ENCODE data around the gene POLR2E.

The POLR2E gene

GRCh38 chr19:1064661-1065605, 30.2 kb downstream of the POLR2E start:
- DNase-seq (ENCODE audit: low spot score), result peak; percentile 75

- no peak for DNase-seq (ENCODE audit: low spot score)
These were observed 31.1 kb downstream of the POLR2E start for GRCh38 chr19:1063909-1064660.

GRCh38 chr19:1063030-1063908, 31.9 kb downstream of the POLR2E start:
- no peak for DNase-seq (ENCODE audit: low spot score)

- DNase-seq (ENCODE audit: low spot score), result no peak
These were observed 32.7 kb downstream of the POLR2E start for GRCh38 chr19:1062387-1063029.

GRCh38 chr19:1061987-1062386, 33.2 kb downstream of the POLR2E start:
- DNase-seq (ENCODE audit: low spot score), result no peak

- DNase-seq (ENCODE audit: low spot score), result no peak
These were observed 34.5 kb downstream of the POLR2E start for GRCh38 chr19:1060689-1061088.

GRCh38 chr19:1058112-1058511, 37.1 kb downstream of the POLR2E start:
- no peak for DNase-seq (ENCODE audit: low spot score)

GRCh38 chr19:1057176-1057855, 37.9 kb downstream of the POLR2E start:
- no peak for DNase-seq (ENCODE audit: low spot score)

GRCh38 chr19:1055886-1056620, 39.1 kb downstream of the POLR2E start:
- DNase-seq (ENCODE audit: low spot score), result no peak

- no peak for DNase-seq (ENCODE audit: low spot score)
These were observed 40.1 kb downstream of the POLR2E start for GRCh38 chr19:1055028-1055425.

GRCh38 chr19:1054102-1055027, 40.8 kb downstream of the POLR2E start:
- no peak for DNase-seq (ENCODE audit: low spot score)

- no peak for DNase-seq (ENCODE audit: low spot score)
These were observed 41.7 kb downstream of the POLR2E start for GRCh38 chr19:1053176-1054101.

- DNase-seq (ENCODE audit: low spot score), result no peak
These were observed 42.7 kb downstream of the POLR2E start for GRCh38 chr19:1052349-1052975.

GRCh38 chr19:1051791-1052190, 43.4 kb downstream of the POLR2E start:
- DNase-seq (ENCODE audit: low spot score), result no peak

GRCh38 chr19:1050989-1051788, 44.0 kb downstream of the POLR2E start:
- no peak for DNase-seq (ENCODE audit: low spot score)

GRCh38 chr19:1049800-1050199, 45.4 kb downstream of the POLR2E start:
- no peak for DNase-seq (ENCODE audit: low spot score)

GRCh38 chr19:1049106-1049505, 46.1 kb downstream of the POLR2E start:
- DNase-seq (ENCODE audit: low spot score), result no peak

Data from AG08395 (cell line).